ENCODE results near the gene PKP3.

The PKP3 gene

DNA sequence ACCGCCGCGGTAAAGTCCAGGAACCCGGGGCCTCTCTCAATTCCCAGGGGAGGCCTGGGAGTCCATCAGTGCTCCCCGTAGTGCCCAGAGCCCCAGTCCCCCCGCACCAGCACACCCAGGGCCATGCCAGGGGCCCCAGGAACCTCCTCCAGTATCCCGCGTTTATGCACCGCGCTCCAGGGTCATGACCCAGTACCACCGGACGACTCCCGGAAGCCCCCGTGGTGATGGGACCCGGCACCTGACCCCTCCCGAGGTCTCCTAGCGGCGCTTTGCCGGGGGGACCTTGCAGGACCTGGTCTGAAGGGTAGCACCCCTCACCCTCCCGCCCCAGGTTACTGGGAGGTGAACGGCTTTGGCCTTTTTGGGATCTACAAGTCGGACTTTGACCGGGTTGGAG is 13.5 kb upstream of the PKP3 start:
- ATAC-seq (ENCODE audit: low read depth) (no peak), DNase-seq (ENCODE audit: low spot score) (no peak)
- Histone ChIP-seq H3K9me3 (ENCODE audit: severe bottlenecking) (no peaks in the 10 kb centered on the region), H3K36me3 (ENCODE audit: low read depth) (0 out of 2 replicates have a peak, but pooled peaks cover 7% of the 10 kb centered on the region), H3K27ac (ENCODE audit: poor library complexity, severe bottlenecking) (no peak overlapping the region), H3K4me3 (ENCODE audit: severe bottlenecking) (no peak overlapping the region), H3K4me1 (ENCODE audit: insufficient read depth, poor library complexity, severe bottlenecking) (no peaks in the 10 kb centered on the region), H3K27me3 (ENCODE audit: insufficient read depth, poor library complexity, severe bottlenecking) (no peaks in the 10 kb centered on the region)
- TF ChIP-seq, protein P1, sequence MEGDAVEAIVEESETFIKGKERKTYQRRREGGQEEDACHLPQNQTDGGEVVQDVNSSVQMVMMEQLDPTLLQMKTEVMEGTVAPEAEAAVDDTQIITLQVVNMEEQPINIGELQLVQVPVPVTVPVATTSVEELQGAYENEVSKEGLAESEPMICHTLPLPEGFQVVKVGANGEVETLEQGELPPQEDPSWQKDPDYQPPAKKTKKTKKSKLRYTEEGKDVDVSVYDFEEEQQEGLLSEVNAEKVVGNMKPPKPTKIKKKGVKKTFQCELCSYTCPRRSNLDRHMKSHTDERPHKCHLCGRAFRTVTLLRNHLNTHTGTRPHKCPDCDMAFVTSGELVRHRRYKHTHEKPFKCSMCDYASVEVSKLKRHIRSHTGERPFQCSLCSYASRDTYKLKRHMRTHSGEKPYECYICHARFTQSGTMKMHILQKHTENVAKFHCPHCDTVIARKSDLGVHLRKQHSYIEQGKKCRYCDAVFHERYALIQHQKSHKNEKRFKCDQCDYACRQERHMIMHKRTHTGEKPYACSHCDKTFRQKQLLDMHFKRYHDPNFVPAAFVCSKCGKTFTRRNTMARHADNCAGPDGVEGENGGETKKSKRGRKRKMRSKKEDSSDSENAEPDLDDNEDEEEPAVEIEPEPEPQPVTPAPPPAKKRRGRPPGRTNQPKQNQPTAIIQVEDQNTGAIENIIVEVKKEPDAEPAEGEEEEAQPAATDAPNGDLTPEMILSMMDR (IDR thresholded peaks at IDR 0.05; ENCODE audit: poor library complexity, severe bottlenecking) = no peak

- H3K4me1 ChIP-seq (ENCODE audit: insufficient read depth, poor library complexity, severe bottlenecking) = no peaks in the 10 kb centered on the region
- no peak overlapping the region for H3K27ac ChIP-seq (ENCODE audit: poor library complexity, severe bottlenecking)
- H3K36me3 ChIP-seq (ENCODE audit: low read depth) = 0 out of 2 replicates have a peak, but pooled peaks cover 5% of the 10 kb centered on the region
- no peaks in the 10 kb centered on the region for H3K9me3 ChIP-seq (ENCODE audit: severe bottlenecking)
- no peak overlapping the region for H3K4me3 ChIP-seq (ENCODE audit: severe bottlenecking)
- TF ChIP-seq, protein P1 (IDR thresholded peaks at IDR 0.05; ENCODE audit: poor library complexity, severe bottlenecking) = no peak
- DNase-seq (ENCODE audit: low spot score) (no peak), ATAC-seq (ENCODE audit: low read depth) (no peak)
- no peaks in the 10 kb centered on the region for H3K27me3 ChIP-seq (ENCODE audit: insufficient read depth, poor library complexity, severe bottlenecking)
Observed at GRCh38 chr11:380996-381395, 13.0 kb upstream of the PKP3 start.

GRCh38 chr11:381501-382072 is 12.4 kb upstream of the PKP3 start:
- Histone ChIP-seq H3K9me3 (ENCODE audit: severe bottlenecking) (no peaks in the 10 kb centered on the region), H3K36me3 (ENCODE audit: low read depth) (0 out of 2 replicates have a peak, but pooled peaks cover 5% of the 10 kb centered on the region), H3K4me3 (ENCODE audit: severe bottlenecking) (no peak overlapping the region), H3K27ac (ENCODE audit: poor library complexity, severe bottlenecking) (no peak overlapping the region), H3K27me3 (ENCODE audit: insufficient read depth, poor library complexity, severe bottlenecking) (no peaks in the 10 kb centered on the region), H3K4me1 (ENCODE audit: insufficient read depth, poor library complexity, severe bottlenecking) (no peaks in the 10 kb centered on the region)
- DNase-seq (ENCODE audit: low spot score) (no peak), ATAC-seq (ENCODE audit: low read depth) (no peak)
- TF ChIP-seq, protein P1 (IDR thresholded peaks at IDR 0.05; ENCODE audit: poor library complexity, severe bottlenecking) = no peak

DNA sequence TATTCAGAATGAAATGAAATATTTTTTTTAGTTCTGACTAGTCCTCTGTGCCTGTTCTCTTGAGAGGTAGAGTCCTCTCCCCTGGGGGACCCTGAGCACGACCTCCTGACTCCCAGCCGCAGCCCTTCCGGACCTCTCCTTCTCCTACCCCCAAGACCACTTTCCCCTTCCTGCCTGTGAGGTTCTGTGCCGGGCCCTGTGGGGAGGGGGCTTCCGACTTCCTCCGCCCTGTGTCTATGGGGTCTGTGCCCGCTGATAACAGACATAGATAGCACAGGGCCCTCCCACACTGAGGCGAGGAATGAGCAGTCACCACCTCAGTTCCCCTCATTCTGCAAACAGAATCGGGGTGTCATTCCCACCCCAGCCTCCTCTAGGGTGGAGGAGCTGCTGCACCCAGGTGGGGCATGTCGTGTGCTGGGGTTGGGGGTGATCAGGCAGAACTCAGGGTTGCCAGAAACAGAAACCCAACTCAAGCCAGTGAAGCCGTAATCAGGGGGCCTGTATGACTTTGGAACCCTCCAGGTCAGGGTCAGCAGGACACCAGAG is 11.9 kb upstream of the PKP3 start:
- Histone ChIP-seq H3K27me3 (ENCODE audit: insufficient read depth, poor library complexity, severe bottlenecking) (no peaks in the 10 kb centered on the region), H3K27ac (ENCODE audit: poor library complexity, severe bottlenecking) (no peak overlapping the region)

More for the DNA sequence above, 11.9 kb upstream of the PKP3 start:
- ATAC-seq (ENCODE audit: low read depth) (no peak), DNase-seq (ENCODE audit: low spot score) (no peak)
- 0 out of 2 replicates have a peak, but pooled peaks cover 5% of the 10 kb centered on the region for H3K36me3 ChIP-seq (ENCODE audit: low read depth)
- no peaks in the 10 kb centered on the region for H3K4me1 ChIP-seq (ENCODE audit: insufficient read depth, poor library complexity, severe bottlenecking)
- no peaks in the 10 kb centered on the region for H3K9me3 ChIP-seq (ENCODE audit: severe bottlenecking)
- TF ChIP-seq, protein P1 (IDR thresholded peaks at IDR 0.05; ENCODE audit: poor library complexity, severe bottlenecking) = no peak
- no peak overlapping the region for H3K4me3 ChIP-seq (ENCODE audit: severe bottlenecking)

Measured in RWPE2 (cell line).